ENCODE measurements around the gene CGB7.
A peak's percentile ranks its signal among the peaks of the same experiment; 100 is the strongest.
"Not testable (repeated sequence)": the region's sequence is repeated elsewhere in the genome, so short reads cannot be mapped to it uniquely, and the experiment has no call there.

CGB7 gene

GRCh38 chr19:49073514-49074378 lies 16.2 kb upstream of the CGB7 start:
- DNase-seq: no peak

GRCh38 chr19:49071860-49072547 lies 14.5 kb upstream of the CGB7 start:
- DNase-seq: no peak

- no peak for DNase-seq
Observed at GRCh38 chr19:49070416-49070815, 12.9 kb upstream of the CGB7 start.

DNA sequence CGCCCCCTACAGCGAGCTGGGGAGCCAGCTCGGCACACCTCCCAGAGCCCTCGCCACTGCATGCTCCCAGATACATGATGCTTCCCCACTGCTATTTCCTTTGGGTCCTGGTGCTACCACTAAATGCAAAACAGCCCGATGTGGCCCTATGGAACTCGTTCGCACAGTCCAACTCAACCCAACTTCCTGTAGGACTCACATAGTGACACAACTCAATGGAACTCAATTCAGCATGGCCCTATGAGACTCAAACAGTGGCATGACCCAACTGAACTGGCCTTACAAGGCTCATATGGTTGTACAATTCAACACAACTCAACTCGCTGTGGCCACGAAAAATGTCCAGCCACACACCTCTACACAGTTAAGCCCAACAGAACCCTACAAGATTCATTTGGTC lies 11.5 kb upstream of the CGB7 start:
- no peak for DNase-seq

- DNase-seq: no peak
Observed at GRCh38 chr19:49067554-49067953, 10.0 kb upstream of the CGB7 start.

DNA sequence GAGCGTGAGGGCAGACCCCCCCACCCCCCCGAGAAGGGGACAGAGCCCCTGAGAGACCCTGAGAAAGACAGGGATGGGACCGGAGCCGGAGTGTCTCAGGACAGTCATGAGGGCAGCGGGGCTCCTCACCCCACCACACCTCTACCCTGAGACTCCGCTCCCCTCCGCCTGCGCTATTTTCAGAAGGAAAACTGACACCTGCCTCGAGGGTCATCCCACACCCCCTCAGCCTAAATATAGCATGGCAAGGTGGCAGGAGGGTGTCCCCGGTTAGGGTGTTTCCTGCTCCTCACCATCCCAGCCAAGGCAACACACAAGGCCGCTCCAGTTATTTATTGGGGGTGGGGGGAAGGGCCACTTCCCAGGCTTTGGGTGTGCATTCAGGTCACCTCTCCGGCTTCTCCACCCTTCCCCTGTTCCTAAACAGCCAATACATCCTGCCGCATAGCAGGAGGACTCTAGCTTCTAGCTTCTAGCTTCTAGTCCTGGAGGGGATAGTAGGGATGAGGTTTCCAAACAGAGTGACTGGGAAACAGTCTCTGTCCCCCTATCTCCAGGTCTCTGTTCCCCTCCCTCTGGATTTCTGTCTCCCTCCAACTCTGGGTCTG lies 8.5 kb upstream of the CGB7 start:
- no peak for DNase-seq

GRCh38 chr19:49064768-49065611 lies 7.4 kb upstream of the CGB7 start, which contains the start of gene NTF4:
TSS of gene NTF4 (minus strand) at chr19:49064818. CDS start at chr19:49061997, 2,821 bp downstream.
- DNase-seq: no peak

GRCh38 chr19:49064029-49064629 lies 6.6 kb upstream of the CGB7 start:
- no peak for DNase-seq

GRCh38 chr19:49061445-49061844 lies 3.9 kb upstream of the CGB7 start:
- DNase-seq: no peak

DNA sequence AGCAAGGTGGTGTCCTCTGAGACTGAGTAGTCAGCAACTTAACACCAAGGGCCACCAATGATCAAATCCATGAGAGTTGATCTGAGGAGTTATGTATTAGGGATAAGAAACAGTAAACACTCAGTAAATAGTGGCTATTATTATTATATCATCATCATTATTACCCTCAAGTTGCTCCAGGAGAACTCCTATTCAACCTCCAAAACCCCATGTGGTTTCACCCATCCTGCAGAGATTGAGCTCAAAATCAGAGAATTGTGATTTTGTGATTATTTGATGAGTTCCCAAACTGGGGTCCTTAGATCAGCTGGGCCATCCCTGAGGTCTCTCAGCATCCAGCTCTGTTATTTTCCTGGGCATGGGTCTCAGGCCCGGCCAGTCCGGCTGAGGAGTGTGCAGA lies 3.5 kb upstream of the CGB7 start:
- no peak for DNase-seq

DNA sequence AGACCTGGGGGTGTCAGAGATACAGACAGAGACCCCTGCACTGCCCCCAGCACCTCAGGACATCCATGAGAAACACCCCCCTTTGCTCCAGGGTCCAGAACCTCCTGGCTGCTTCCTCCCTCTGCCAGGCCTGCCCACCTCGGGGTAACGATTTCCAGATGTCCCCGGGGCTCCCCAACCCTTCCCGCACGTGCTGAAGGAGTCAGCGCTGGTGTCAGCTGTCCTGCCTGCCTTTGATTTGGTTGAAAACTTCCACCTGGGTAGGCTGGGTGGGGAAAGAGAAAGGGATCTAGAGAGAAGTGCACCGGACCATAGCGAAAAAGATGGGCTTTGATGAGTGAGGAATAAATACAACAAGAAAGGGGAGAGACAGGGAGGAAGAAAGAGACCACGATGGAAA lies 1.5 kb upstream of the CGB7 start:
- no peak for DNase-seq

GRCh38 chr19:49058562-49058961 lies 1.0 kb upstream of the CGB7 start:
- no peak for DNase-seq

DNA sequence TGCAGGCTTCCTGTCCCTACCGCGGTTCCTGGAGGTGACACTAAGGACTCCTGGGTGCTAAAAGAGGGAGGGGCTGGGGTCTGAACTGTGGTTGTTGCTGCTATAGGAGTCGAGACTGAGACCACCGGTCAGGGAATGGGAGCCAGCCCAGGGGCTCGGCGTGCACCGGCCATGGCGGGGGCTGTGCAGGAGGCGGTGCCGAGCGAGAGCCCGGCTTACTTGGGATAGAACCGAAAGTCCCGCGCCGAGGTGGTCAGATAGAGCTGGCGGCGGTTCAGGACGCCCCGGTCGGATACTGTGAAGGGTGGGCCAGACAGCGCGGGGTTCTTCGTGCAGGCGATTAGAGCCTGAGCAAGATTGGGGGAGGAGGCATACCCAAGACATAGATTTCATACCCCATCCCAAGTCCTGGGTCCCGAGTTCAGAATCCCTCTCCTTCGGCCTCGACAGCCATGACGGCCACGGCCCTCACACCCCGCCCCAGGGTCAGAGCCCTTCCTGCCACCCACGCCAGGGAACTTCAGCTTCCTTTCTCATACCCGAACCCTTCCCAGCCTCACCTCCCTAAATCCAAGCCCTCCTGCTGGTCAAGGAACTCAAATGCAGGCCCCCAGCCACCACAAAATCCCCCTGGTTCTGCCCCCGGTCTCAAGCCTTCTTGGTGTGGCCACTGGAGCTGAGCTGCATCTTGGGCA lies 500 bp downstream of the CGB7 start:
- not testable (repeated sequence) for DNase-seq

DNA sequence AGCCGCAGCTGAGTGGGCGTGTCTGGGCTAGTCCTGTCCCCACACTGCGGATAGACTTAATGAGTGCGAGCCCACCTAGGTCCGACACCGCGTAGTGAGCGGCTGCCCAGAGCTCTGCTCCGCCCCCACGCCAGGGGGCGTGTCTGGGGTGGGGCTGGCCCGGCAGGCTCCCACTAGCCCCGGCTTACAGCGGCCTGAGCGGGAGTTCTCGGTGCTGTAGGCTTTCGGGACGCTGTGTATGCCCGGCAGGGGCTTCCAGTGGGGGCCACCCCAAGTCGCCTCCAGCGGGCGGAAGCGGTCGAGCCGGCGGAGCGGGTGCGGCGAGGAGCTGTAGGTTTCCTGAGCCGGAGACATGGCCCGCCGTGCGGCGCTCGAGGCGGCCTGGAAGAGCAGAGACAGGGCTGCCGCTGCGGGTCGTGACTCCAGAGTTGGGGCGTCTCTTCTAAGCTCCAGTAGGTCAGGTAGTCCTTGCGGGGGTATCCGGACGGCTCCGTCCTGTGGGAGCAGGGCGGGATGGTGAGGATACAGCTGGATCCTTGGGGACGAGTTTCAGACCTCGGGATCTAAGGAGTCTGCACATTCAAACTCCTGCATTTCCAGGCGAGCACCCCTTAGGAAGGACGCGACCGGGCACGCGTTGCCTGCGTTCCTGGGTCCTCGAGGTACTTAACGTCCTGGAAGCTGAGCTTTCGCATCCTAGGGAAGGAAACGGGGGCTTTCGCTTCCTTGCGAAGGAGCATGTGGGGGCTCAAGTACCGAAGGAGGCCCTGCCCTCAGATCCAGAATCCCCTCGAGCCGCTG lies 1.2 kb downstream of the CGB7 start:
- DNase-seq: peak in 3 of 4 experiments; percentile 18 to 42 (median 20)

DNA sequence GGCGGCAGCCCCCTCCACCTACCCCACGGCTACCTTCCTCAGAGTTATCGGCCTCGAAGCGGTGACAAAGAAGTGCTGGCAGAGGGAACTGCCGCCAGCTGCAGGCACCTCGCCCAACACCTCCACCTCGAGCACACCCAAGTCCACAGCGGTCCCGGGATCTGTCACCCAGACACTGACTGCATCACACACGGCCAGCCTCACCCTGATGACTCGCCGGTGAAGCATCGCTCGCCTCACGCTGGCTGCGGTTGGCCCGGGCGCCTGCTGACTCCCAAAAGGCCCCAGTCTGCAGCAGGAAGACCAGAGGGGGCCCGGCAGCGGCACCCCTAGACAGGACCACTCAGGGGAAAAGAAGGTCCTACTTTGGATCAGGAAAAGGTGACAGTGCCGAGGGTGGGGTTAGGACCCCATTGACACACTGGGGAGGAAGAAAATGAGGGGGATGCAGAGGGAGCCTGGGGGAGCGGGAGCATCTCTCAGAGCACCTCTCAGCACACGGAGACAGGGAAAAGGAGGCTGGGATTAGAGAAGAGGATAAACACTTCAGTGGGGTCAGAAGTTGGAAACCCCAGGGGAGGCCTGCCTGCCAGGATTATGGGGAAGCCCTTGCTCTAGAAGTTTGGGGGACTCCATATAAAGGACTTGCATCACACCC lies 7.0 kb downstream of the CGB7 start:
- DNase-seq: not testable (repeated sequence)

- not testable (repeated sequence) for DNase-seq
Observed at GRCh38 chr19:49049834-49050233, 7.7 kb downstream of the CGB7 start.

GRCh38 chr19:49049011-49049410 lies 8.5 kb downstream of the CGB7 start, which contains the start of gene CGB8:
TSS of gene CGB8 (minus strand) at chr19:49049111. CDS start at chr19:49048739, 372 bp downstream.
- DNase-seq: not testable (repeated sequence)

GRCh38 chr19:49043548-49043947 lies 14.0 kb downstream of the CGB7 start, which contains the start of gene CGB5:
TSS of gene CGB5 (plus strand) at chr19:49043848. CDS start at chr19:49044210, 362 bp downstream.
- not testable (repeated sequence) for DNase-seq

DNA sequence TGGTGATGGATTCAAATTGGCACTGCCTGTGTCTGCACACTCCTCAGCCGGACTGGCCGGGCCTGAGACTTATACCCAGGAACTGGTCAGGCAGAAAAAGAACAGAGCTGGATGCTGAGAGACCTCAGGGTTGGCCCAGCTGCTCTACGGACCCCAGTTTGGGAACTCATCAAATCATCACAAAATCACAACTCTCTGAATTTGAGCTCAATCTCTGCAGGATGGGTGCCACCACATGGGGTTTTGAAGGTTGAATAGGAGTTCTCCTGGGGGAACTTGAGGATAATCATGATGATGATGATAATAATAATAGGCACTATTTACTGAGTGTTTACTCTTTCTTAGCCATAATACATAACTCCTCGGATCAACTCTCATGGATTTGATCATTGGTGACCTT lies 14.9 kb downstream of the CGB7 start:
- not testable (repeated sequence) for DNase-seq

DNA sequence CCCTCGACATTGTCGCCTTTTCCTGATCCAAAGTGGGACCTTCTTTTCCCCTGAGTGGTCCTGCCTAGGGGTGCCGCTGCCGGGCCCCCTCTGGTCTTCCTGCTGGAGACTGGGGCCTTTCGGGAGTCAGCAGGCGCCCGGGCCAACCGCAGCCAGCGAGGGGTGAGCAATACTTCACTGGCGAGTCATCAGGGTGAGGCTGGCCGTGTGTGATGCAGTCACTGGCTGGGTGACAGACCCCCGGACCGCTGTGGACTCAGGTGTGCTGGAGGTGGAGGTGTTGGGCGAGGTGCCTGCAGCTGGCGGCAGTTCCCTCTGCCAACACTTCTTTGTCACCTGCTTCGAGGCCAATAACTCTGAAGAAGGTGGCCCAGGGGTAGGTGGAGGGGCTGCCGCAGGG lies 15.4 kb downstream of the CGB7 start:
- DNase-seq: no peak
